ENCODE results near the gene EFNA3. TPM values are rescaled to one million over a fixed set of nuclear protein-coding genes. Genes with fewer than 3 reads are reported as not detected.
A peak's percentile ranks its signal among the peaks of the same experiment; 100 is the strongest.

EFNA3 gene
- total RNA-seq, 2 experiments from 2014 or later, result 5.1 to 6.9 TPM

DNA sequence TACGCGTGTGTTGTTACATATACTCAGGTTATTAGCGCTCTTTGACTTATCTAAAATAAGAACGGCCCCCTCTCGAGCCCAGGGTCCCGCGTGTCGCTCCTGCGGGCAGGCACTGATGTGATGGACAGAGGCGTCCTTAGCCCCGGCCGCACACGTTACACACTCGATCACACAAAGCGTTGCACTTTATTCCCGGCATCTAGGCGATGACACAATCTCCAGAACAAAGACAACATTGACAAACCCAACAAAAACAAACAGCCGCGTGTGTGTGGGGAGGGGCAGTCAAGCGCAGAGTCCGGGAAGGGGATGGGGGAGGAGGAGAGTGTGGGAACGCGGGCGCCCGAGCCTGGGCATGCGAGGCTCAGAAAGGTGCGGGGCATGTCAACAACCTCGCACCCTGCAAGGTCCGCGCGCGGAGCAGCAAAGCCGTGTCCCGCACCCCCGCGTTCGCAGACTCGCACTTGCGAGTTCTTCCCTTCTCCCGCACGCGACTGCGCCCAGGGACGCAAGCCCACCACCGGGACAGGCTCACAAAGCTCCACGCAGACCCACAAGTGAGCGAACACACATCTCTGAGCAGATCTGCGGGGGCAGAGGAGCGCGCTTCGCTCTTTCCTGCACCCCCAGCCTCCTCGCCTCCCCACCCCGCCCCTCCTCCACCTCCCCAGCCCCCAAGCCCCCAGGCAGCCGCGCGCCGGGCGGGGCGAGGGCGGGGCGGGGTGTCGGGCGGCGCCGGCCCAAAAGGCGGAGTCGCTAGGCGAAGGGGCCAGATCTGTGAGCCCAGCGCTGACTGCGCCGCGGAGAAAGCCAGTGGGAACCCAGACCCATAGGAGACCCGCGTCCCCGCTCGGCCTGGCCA, 48.7 kb downstream of the EFNA3 start, which contains the start of gene EFNA1:
Gene EFNA1, plus strand, starts transcription at position 772 of the 862 bp plus-strand sequence. CDS start 102 bp downstream, outside the sequence.
- DNase-seq (peak; percentile 55), ATAC-seq (peak; percentile 48)
- Mint-ChIP-seq H3K4me1 (peaks cover 32% of the 10 kb centered on the region), H3K9me3 (ENCODE audit: low read depth) (no peaks in the 10 kb centered on the region), H3K36me3 (ENCODE audit: low read depth) (no peaks in the 10 kb centered on the region), H3K27ac (peak within 1 kb of the TSS; percentile 55), H3K4me3 (peak within 1 kb of the TSS; percentile 66), H3K27me3 (peaks cover 20% of the 10 kb centered on the region)
- POLR2A ChIA-PET, result no interaction called here
- intact Hi-C loops (cut with DNase I, micrococcal nuclease), result loop anchor here in 1 of 2 experiments (5.0 kb wide), 1 partner anchor 35 kb away; no protein-coding TSS in a partner anchor
- CTCF ChIA-PET, result interaction anchor here (1.2 to 2.0 kb wide), 2 partner anchors 36 to 45 kb away, joined by 5 to 9 read pairs (median 6); partner anchors contain the start of gene KRTCAP2

DNA sequence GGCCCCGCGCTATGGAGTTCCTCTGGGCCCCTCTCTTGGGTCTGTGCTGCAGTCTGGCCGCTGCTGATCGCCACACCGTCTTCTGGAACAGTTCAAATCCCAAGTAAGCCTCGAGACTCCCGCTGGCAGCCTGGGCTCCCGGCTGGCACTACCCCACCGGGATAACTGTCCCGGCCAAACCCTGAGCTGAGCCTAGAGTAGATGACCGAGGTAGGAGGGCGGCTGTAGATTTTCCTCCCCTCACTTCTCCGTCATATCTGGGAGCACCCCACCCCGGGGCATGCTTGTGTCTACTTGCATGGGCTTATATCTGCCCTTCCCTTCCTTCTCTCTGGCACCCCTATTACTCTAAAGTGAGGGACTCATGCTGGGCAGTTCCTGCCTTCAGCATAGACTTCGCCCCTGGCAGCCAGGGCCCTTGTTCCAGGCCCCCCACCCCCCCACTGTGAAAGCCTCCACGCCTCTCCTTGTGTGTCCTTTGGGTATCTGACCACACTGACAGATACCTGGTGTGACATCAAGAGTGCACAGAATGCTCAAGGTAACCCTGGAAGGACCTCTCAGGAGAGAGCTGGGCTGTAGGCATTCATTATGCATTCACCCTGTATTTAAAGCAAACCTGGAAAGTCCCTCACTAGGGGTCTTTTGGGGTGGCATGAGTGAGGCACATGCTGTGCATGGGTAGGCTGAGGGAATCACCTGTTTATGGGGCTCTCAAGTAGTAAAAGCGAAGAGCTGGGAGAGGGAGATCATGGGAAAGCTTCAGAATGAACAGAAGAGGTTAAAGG, 49.5 kb downstream of the EFNA3 start:
- H3K9me3 Mint-ChIP-seq (ENCODE audit: low read depth), result no peaks in the 10 kb centered on the region
- CTCF ChIA-PET, result interaction anchor here (0.7 to 3.4 kb wide), 8 partner anchors 37 to 50 kb away, joined by 3 to 10 read pairs (median 4); partner anchors contain the start of gene KRTCAP2
- no peaks in the 10 kb centered on the region for H3K36me3 Mint-ChIP-seq (ENCODE audit: low read depth)
- peaks cover 20% of the 10 kb centered on the region for H3K27me3 Mint-ChIP-seq
- DNase-seq, result no peak
- ATAC-seq, result no peak
- POLR2A ChIA-PET, result interaction anchor here (0.7 to 0.8 kb wide), 2 partner anchors 43 to 732 kb away, joined by 3 read pairs; no protein-coding TSS in a partner anchor
- intact Hi-C loops (cut with DNase I, micrococcal nuclease), result loop anchor here in 1 of 2 experiments (5.0 kb wide), 1 partner anchor 36 kb away; no protein-coding TSS in a partner anchor
- peaks cover 32% of the 10 kb centered on the region for H3K4me1 Mint-ChIP-seq
- peak overlapping the region; percentile 55 for H3K27ac Mint-ChIP-seq
- peak overlapping the region; percentile 66 for H3K4me3 Mint-ChIP-seq

DNA sequence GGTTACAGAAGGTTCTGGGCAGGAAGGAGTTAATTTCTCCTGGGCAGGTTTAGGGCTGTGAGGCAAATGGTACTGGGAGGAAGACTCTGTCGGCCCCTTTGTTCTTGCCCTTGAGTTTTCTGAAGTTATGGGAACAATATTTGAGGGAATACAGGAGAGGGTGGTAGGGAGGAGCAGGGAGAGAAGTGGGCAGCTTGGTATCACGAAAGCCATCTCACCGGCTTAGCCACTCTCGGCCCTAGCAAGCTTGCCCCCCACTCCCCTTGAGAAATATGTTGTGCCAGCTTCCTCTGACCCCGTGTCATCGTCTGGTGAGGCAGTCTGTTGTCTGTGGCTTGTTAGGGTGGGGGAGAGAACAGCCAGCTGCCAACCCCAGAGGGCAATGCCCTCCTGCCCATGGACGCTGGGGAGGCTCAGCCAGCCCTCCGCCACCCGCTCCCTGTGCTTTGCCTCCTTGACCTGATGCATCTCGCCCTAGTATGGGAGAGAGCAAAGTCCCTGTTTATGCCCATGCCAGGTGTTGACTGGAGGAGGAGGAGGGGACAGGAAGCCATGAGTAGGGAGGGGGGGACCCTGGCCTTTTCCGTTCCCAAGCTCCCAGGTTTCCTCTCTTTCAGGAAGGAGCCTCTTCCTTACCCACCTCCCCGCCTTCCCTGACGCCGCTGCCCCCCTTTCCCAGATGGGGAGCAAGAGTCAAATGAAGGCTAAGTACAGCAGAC, 50.3 kb downstream of the EFNA3 start:
- CTCF ChIA-PET, result interaction anchor here (0.6 to 3.4 kb wide), 9 partner anchors 37 to 735 kb away, joined by 3 to 10 read pairs (median 4); partner anchors contain the start of gene KRTCAP2
- Mint-ChIP-seq H3K4me3 (peak overlapping the region; percentile 66), H3K9me3 (ENCODE audit: low read depth) (no peaks in the 10 kb centered on the region), H3K36me3 (ENCODE audit: low read depth) (no peaks in the 10 kb centered on the region), H3K27ac (peak overlapping the region; percentile 55), H3K27me3 (peaks cover 20% of the 10 kb centered on the region), H3K4me1 (peaks cover 32% of the 10 kb centered on the region)
- ATAC-seq (no peak), DNase-seq (no peak)
- intact Hi-C loops (cut with DNase I, micrococcal nuclease), result loop anchor here in 1 of 2 experiments (5.0 kb wide), 1 partner anchor 37 kb away; no protein-coding TSS in a partner anchor
- POLR2A ChIA-PET, result interaction anchor here (0.7 to 0.8 kb wide), 2 partner anchors 44 to 731 kb away, joined by 3 read pairs; no protein-coding TSS in a partner anchor

DNA sequence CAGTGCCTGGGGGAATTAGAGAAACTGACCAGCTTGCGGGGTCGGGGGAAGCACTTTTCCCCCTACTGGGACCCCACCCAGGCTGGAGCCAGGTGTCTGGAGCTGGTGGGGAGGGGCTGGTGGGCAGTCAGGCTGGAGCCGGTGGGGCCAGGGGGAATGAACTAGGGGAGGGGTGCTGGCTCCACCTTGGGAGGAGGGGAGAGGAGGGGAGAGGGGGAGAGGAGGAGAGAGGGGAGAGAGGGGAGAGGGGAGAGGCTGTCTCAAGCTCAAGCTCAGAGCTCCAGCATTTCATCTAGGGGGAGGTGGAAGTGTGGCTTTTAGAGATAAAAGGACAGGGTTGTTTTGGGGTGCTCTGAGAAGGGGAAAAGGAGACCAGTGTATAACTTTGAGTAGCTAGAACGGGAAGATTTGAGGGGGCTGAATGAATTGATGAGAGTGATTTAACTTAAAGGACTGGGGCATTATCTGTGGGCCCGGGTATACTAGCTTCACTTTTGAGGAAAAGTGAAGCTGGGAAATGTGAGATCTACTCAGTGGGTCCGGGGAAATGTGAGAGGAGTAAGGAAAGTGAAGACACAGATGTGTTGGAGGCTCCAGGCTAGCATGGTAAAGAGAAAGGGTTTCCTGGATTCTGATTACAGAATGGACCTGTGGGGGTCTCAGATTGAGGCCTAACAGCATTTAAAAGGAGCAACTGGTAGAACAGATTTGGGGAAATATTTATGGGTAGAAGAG, 51.8 kb downstream of the EFNA3 start:
- ChIA-PET POLR2A (interaction anchor here (0.6 kb wide), 1 partner anchor 63 kb away, joined by 3 read pairs; no protein-coding TSS in a partner anchor), CTCF (interaction anchor here (0.6 to 3.4 kb wide), 7 partner anchors 12 to 349 kb away, joined by 3 to 10 read pairs (median 3); partner anchors contain the start of gene KRTCAP2)
- peaks cover 20% of the 10 kb centered on the region for H3K27me3 Mint-ChIP-seq
- DNase-seq (no peak), ATAC-seq (no peak)
- H3K36me3 Mint-ChIP-seq (ENCODE audit: low read depth), result peaks cover 3% of the 10 kb centered on the region
- H3K4me3 Mint-ChIP-seq, result no peak overlapping the region
- peaks cover 40% of the 10 kb centered on the region for H3K4me1 Mint-ChIP-seq
- intact Hi-C loops (cut with DNase I, micrococcal nuclease), result no loop called here
- no peaks in the 10 kb centered on the region for H3K9me3 Mint-ChIP-seq (ENCODE audit: low read depth)
- H3K27ac Mint-ChIP-seq, result no peak overlapping the region

DNA sequence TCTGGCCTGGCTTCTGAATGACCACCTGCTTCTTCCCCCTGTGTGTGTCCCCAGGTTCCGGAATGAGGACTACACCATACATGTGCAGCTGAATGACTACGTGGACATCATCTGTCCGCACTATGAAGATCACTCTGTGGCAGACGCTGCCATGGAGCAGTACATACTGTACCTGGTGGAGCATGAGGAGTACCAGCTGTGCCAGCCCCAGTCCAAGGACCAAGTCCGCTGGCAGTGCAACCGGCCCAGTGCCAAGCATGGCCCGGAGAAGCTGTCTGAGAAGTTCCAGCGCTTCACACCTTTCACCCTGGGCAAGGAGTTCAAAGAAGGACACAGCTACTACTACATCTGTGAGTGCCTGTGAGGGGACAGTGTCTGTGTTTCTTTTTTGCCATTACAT, 52.6 kb downstream of the EFNA3 start:
- Mint-ChIP-seq H3K27me3 (peaks cover 18% of the 10 kb centered on the region), H3K27ac (no peak overlapping the region), H3K4me1 (peaks cover 40% of the 10 kb centered on the region), H3K4me3 (no peak overlapping the region), H3K9me3 (ENCODE audit: low read depth) (no peaks in the 10 kb centered on the region), H3K36me3 (ENCODE audit: low read depth) (peaks cover 5% of the 10 kb centered on the region)
- no peak for ATAC-seq
- no peak for DNase-seq
- intact Hi-C loops (cut with DNase I, micrococcal nuclease), result no loop called here
- POLR2A ChIA-PET, result no interaction called here
- CTCF ChIA-PET, result interaction anchor here (0.8 to 3.4 kb wide), 4 partner anchors 36 to 46 kb away, joined by 3 to 10 read pairs (median 4); partner anchors contain the start of gene KRTCAP2

DNA sequence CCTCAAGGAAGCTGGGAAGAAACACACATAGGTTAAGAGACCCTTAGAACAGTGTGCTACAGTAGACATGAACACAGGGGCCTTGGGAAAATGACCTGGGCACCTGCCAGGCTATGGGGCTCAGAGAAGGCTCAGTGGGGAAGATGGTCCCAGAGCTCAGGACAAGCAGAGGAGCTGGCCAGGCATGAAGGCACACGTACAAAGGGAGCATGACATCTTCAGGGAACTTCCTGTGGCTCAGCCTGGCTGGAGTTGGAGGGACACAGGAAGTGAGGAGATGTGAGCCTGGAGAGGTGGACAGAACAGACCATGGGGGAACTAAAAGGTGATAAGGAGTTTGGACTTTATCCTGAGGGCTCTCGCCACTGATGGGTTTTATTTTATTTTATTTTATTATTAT, 53.2 kb downstream of the EFNA3 start:
- POLR2A ChIA-PET, result no interaction called here

DNA sequence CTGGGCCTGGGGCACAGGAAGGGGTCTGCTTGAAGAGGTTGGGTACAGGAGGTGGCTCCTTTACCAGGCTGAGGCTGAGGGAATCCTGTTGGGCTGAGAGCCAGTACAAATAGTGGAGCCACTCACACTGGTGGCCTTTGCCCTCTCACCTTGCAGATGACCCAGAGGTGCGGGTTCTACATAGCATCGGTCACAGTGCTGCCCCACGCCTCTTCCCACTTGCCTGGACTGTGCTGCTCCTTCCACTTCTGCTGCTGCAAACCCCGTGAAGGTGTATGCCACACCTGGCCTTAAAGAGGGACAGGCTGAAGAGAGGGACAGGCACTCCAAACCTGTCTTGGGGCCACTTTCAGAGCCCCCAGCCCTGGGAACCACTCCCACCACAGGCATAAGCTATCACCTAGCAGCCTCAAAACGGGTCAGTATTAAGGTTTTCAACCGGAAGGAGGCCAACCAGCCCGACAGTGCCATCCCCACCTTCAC, 55.2 kb downstream of the EFNA3 start:
- no peak for ATAC-seq
- H3K4me3 Mint-ChIP-seq, result no peak overlapping the region
- peaks cover 22% of the 10 kb centered on the region for H3K36me3 Mint-ChIP-seq (ENCODE audit: low read depth)
- ChIA-PET POLR2A (no interaction called here), CTCF (interaction anchor here (1.1 to 3.7 kb wide), 6 partner anchors 17 to 74 kb away, joined by 4 to 28 read pairs (median 6); partner anchors contain the start of genes KRTCAP2, THBS3 and TRIM46)
- DNase-seq, result no peak
- no peak overlapping the region for H3K27ac Mint-ChIP-seq
- no peaks in the 10 kb centered on the region for H3K9me3 Mint-ChIP-seq (ENCODE audit: low read depth)
- H3K27me3 Mint-ChIP-seq, result no peaks in the 10 kb centered on the region
- H3K4me1 Mint-ChIP-seq, result peaks cover 44% of the 10 kb centered on the region
- intact Hi-C loops (cut with DNase I, micrococcal nuclease), result loop anchor here (2.0 kb wide), 2 partner anchors 49 to 575 kb away; partner anchors contain the start of gene UBE2Q1 (in 1 of the 2)

More for the DNA sequence above, 53.2 kb downstream of the EFNA3 start:
- intact Hi-C loops (cut with DNase I, micrococcal nuclease), result no loop called here
- Mint-ChIP-seq H3K36me3 (ENCODE audit: low read depth) (peaks cover 8% of the 10 kb centered on the region), H3K9me3 (ENCODE audit: low read depth) (no peaks in the 10 kb centered on the region), H3K4me3 (no peak overlapping the region), H3K27ac (no peak overlapping the region), H3K27me3 (peaks cover 15% of the 10 kb centered on the region), H3K4me1 (peaks cover 42% of the 10 kb centered on the region)
- CTCF ChIA-PET, result interaction anchor here (2.7 kb wide), 1 partner anchor 40 kb away, joined by 6 read pairs; no protein-coding TSS in a partner anchor
- no peak for ATAC-seq
- DNase-seq, result no peak

DNA sequence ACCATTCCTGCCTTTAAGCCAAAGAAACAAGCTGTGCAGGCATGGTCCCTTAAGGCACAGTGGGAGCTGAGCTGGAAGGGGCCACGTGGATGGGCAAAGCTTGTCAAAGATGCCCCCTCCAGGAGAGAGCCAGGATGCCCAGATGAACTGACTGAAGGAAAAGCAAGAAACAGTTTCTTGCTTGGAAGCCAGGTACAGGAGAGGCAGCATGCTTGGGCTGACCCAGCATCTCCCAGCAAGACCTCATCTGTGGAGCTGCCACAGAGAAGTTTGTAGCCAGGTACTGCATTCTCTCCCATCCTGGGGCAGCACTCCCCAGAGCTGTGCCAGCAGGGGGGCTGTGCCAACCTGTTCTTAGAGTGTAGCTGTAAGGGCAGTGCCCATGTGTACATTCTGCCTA, 55.7 kb downstream of the EFNA3 start:
- H3K27me3 Mint-ChIP-seq, result no peaks in the 10 kb centered on the region
- intact Hi-C loops (cut with DNase I, micrococcal nuclease), result loop anchor here (2.0 kb wide), 2 partner anchors 50 to 576 kb away; partner anchors contain the start of gene UBE2Q1 (in 1 of the 2)
- H3K36me3 Mint-ChIP-seq (ENCODE audit: low read depth), result peaks cover 24% of the 10 kb centered on the region
- CTCF ChIA-PET, result interaction anchor here (0.5 to 3.7 kb wide), 13 partner anchors 18 to 1037 kb away, joined by 3 to 28 read pairs (median 4); partner anchors contain the start of genes KRTCAP2, THBS3 and TRIM46
- H3K27ac Mint-ChIP-seq, result no peak overlapping the region
- H3K4me3 Mint-ChIP-seq, result peak overlapping the region; percentile 96
- DNase-seq, result no peak
- H3K9me3 Mint-ChIP-seq (ENCODE audit: low read depth), result no peaks in the 10 kb centered on the region
- POLR2A ChIA-PET, result interaction anchor here (0.5 kb wide), 1 partner anchor 979 kb away, joined by 3 read pairs; no protein-coding TSS in a partner anchor
- no peak for ATAC-seq
- H3K4me1 Mint-ChIP-seq, result peaks cover 41% of the 10 kb centered on the region

DNA sequence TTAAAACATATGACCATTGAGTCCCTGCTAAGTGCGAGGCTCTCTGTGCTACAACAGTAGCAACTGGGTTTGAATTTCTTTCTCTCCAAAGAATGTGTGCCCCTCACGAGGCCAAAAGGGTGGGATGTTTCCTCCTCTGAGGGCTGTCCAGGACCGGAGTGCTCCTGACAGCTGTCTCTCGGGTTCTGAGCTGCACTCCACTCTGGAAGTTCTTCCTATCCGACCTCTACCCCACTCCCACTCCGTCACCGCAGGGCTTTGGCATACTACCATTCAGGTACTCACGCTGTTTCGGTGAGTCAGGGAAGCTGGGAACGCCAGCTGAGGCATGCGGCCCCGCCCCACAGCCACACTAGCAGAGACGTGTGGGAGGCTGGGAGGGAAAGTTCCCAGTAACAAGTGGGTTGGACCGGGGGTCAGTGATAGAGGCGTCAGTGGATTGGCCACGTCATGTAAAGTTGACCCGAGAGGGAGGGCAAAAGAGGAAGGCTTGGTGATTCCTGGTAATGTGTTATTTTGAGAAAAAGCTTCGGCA, 56.3 kb downstream of the EFNA3 start:
- H3K27ac Mint-ChIP-seq, result peak overlapping the region; percentile 97
- DNase-seq (peak; percentile 88), ATAC-seq (peak; percentile 52)
- H3K4me1 Mint-ChIP-seq, result peaks cover 35% of the 10 kb centered on the region
- intact Hi-C loops (cut with DNase I, micrococcal nuclease), result loop anchor here (1.0 to 5.0 kb wide), 16 partner anchors 38 to 913 kb away; partner anchors contain the start of genes CKS1B (in 1 of the 2), EFNA4 (in 1 of the 2), FDPS (in 1 of the 2) and GON4L (in 1 of the 2)
- H3K36me3 Mint-ChIP-seq (ENCODE audit: low read depth), result peaks cover 30% of the 10 kb centered on the region
- ChIA-PET CTCF (interaction anchor here (0.5 to 3.7 kb wide), 15 partner anchors 12 to 1037 kb away, joined by 3 to 28 read pairs (median 4); partner anchors contain the start of genes KRTCAP2, THBS3 and TRIM46), POLR2A (interaction anchor here (0.5 kb wide), 1 partner anchor 979 kb away, joined by 3 read pairs; no protein-coding TSS in a partner anchor)
- peak overlapping the region; percentile 96 for H3K4me3 Mint-ChIP-seq
- H3K9me3 Mint-ChIP-seq (ENCODE audit: low read depth), result no peaks in the 10 kb centered on the region
- H3K27me3 Mint-ChIP-seq, result no peaks in the 10 kb centered on the region

Measured in activated CD4-positive, alpha-beta T cell treated with anti-CD3 and anti-CD28 coated beads for 36 hours (primary cell).